Measurements from ENCODE around the gene RCAN3. TPM values are rescaled to one million over a fixed set of nuclear protein-coding genes. Genes with fewer than 3 reads are reported as not detected.

RCAN3 gene
- total RNA-seq, 1 donor from 2014 or later: 4.2 TPM

- H3K9me3 ChIP-seq (ENCODE audit: control insufficient read depth in 3 of 3, low read length in 3 of 3): no peaks in the 10 kb centered on the region
- peaks cover 0 to 15% (median 2%) of the 10 kb centered on the region in 3 donors for H3K27me3 ChIP-seq (ENCODE audit: control insufficient read depth in 3 of 3, insufficient read depth in 3 of 3, low read length in 3 of 3)
- H3K9ac ChIP-seq (ENCODE audit: low read depth in 1 of 3, low read length in 3 of 3): no peak overlapping the region
- H3K4me1 ChIP-seq (ENCODE audit: control insufficient read depth in 3 of 3, insufficient read depth in 3 of 3, low read length in 3 of 3): peaks cover 0 to 6% (median 6%) of the 10 kb centered on the region in 3 donors
- H3K27ac ChIP-seq (ENCODE audit: low read depth, low read length): no peak overlapping the region
- H3K4me3 ChIP-seq (ENCODE audit: low read length in 3 of 3): no peak overlapping the region
- H3K36me3 ChIP-seq (ENCODE audit: control insufficient read depth in 3 of 3, insufficient read depth in 3 of 3, low read length in 3 of 3): no peaks in the 10 kb centered on the region
These were observed 83.5 kb downstream of the RCAN3 start for GRCh38 chr1:24586119-24586518.

GRCh38 chr1:24586970-24587820 lies 84.6 kb downstream of the RCAN3 start:
- no peaks in the 10 kb centered on the region for H3K36me3 ChIP-seq (ENCODE audit: control insufficient read depth in 3 of 3, insufficient read depth in 3 of 3, low read length in 3 of 3)
- H3K9me3 ChIP-seq (ENCODE audit: control insufficient read depth in 3 of 3, low read length in 3 of 3): no peaks in the 10 kb centered on the region
- no peak overlapping the region for H3K27ac ChIP-seq (ENCODE audit: low read depth, low read length)
- H3K4me3 ChIP-seq (ENCODE audit: low read length in 3 of 3): no peak overlapping the region
- peaks cover 0 to 6% (median 6%) of the 10 kb centered on the region in 3 donors for H3K4me1 ChIP-seq (ENCODE audit: control insufficient read depth in 3 of 3, insufficient read depth in 3 of 3, low read length in 3 of 3)
- peaks cover 0 to 19% (median 2%) of the 10 kb centered on the region in 3 donors for H3K27me3 ChIP-seq (ENCODE audit: control insufficient read depth in 3 of 3, insufficient read depth in 3 of 3, low read length in 3 of 3)
- H3K9ac ChIP-seq (ENCODE audit: low read depth in 1 of 3, low read length in 3 of 3): no peak overlapping the region

- Histone ChIP-seq H3K9ac (ENCODE audit: low read depth in 1 of 3, low read length in 3 of 3) (no peak overlapping the region), H3K4me1 (ENCODE audit: control insufficient read depth in 3 of 3, insufficient read depth in 3 of 3, low read length in 3 of 3) (peaks cover 0 to 6% (median 6%) of the 10 kb centered on the region in 3 donors), H3K27ac (ENCODE audit: low read depth, low read length) (no peak overlapping the region), H3K27me3 (ENCODE audit: control insufficient read depth in 3 of 3, insufficient read depth in 3 of 3, low read length in 3 of 3) (peaks cover 0 to 19% (median 2%) of the 10 kb centered on the region in 3 donors), H3K36me3 (ENCODE audit: control insufficient read depth in 3 of 3, insufficient read depth in 3 of 3, low read length in 3 of 3) (no peaks in the 10 kb centered on the region), H3K4me3 (ENCODE audit: low read length in 3 of 3) (no peak overlapping the region), H3K9me3 (ENCODE audit: control insufficient read depth in 3 of 3, low read length in 3 of 3) (no peaks in the 10 kb centered on the region)
These were observed 85.9 kb downstream of the RCAN3 start for GRCh38 chr1:24588573-24588972.

GRCh38 chr1:24589200-24589599 lies 86.6 kb downstream of the RCAN3 start:
- Histone ChIP-seq H3K27ac (ENCODE audit: low read depth, low read length) (no peak overlapping the region), H3K4me1 (ENCODE audit: control insufficient read depth in 3 of 3, insufficient read depth in 3 of 3, low read length in 3 of 3) (peaks cover 0 to 2% (median 2%) of the 10 kb centered on the region in 3 donors), H3K36me3 (ENCODE audit: control insufficient read depth in 3 of 3, insufficient read depth in 3 of 3, low read length in 3 of 3) (no peaks in the 10 kb centered on the region), H3K4me3 (ENCODE audit: low read length in 3 of 3) (no peak overlapping the region), H3K9me3 (ENCODE audit: control insufficient read depth in 3 of 3, low read length in 3 of 3) (no peaks in the 10 kb centered on the region), H3K9ac (ENCODE audit: low read depth in 1 of 3, low read length in 3 of 3) (no peak overlapping the region), H3K27me3 (ENCODE audit: control insufficient read depth in 3 of 3, insufficient read depth in 3 of 3, low read length in 3 of 3) (peaks cover 0 to 19% (median under 1%) of the 10 kb centered on the region in 3 donors)

Other genes with a start within 250 kb of the RCAN3 start
- not detected for gene GRHL3, start 183.5 kb upstream of the RCAN3 start, total RNA-seq
- 0.52 TPM for gene STPG1, start 89.1 kb upstream of the RCAN3 start, total RNA-seq
- 3.7 TPM for gene NIPAL3, start 87.0 kb upstream of the RCAN3 start, total RNA-seq
- gene NCMAP, start 53.3 kb downstream of the RCAN3 start, total RNA-seq: 0.52 TPM
- 29.2 TPM for gene SRRM1, start 140.5 kb downstream of the RCAN3 start, total RNA-seq
- gene CLIC4, start 242.6 kb downstream of the RCAN3 start, total RNA-seq: 99.2 TPM